Liver (tissue), 9 donors: ENCODE data around the gene PPM1J. TPM values are rescaled to one million over a fixed set of nuclear protein-coding genes. Genes with fewer than 3 reads are reported as not detected.

Experiments used
- DNase-seq: peaks from one replicate; pipeline ENCODE4 v3.0.0-alpha.2; 2017; ENCODE audit warnings: low spot score
- H3K27ac ChIP-seq, 2 donors: one replicate each; pipeline ENCODE4 v1.7.0; 2013; ENCODE audit warnings: inconsistent platforms in 2 of 2, low read length in 2 of 2, control low read depth in 1 of 2, low read depth in 1 of 2, mild to moderate bottlenecking in 1 of 2
- H3K27me3 ChIP-seq, 4 donors: one replicate each; pipeline versions ENCODE4 v1.6.1 to v1.7.0; 2013; ENCODE audit warnings: low read length in 3 of 4, inconsistent platforms in 1 of 4, mild to moderate bottlenecking in 1 of 4, moderate library complexity in 1 of 4; ENCODE audit not compliant: control insufficient read depth in 4 of 4, insufficient read depth in 4 of 4
- H3K36me3 ChIP-seq, 4 donors: one replicate each; pipeline versions ENCODE4 v1.6.1 to v1.7.0; 2013; ENCODE audit warnings: low read length in 3 of 4, mild to moderate bottlenecking in 3 of 4, low read depth in 1 of 4, moderate library complexity in 1 of 4; ENCODE audit not compliant: control insufficient read depth in 4 of 4, insufficient read depth in 3 of 4
- H3K4me1 ChIP-seq, 4 donors: one replicate each; pipeline versions ENCODE4 v1.6.1 to v1.7.0; 2013; ENCODE audit warnings: low read length in 3 of 4, mild to moderate bottlenecking in 3 of 4, moderate library complexity in 1 of 4; ENCODE audit not compliant: control insufficient read depth in 4 of 4, insufficient read depth in 4 of 4
- H3K4me3 ChIP-seq, 3 donors: one replicate each; pipeline versions ENCODE4 v1.6.1 to v1.7.0; 2013; ENCODE audit warnings: low read length in 3 of 3, control low read depth in 1 of 3, low read depth in 1 of 3, mild to moderate bottlenecking in 1 of 3
- H3K9ac ChIP-seq, 2 donors: one replicate each; pipeline ENCODE4 v1.7.0; 2013; ENCODE audit warnings: low read length in 2 of 2, mild to moderate bottlenecking in 2 of 2, moderate library complexity in 2 of 2, control low read depth in 1 of 2, low read depth in 1 of 2
- H3K9me3 ChIP-seq, 4 donors: one replicate each; pipeline versions ENCODE4 v1.6.1 to v1.7.0; 2013; ENCODE audit warnings: low read length in 3 of 4; ENCODE audit not compliant: control insufficient read depth in 4 of 4
- ATF3 ChIP-seq: IDR thresholded peaks from 2 replicates; pipeline ENCODE4 v1.6.1; 2016; ENCODE audit warnings: antibody characterized with exemption
- CTCF ChIP-seq: fragments of 150-350 bp; IDR thresholded peaks from 2 replicates; pipeline ENCODE4 v1.5.1; 2017; ENCODE audit warnings: improper control_type of control experiment, low read depth, low read length; ENCODE audit not compliant: missing input control
- EGR1 ChIP-seq, 2 donors: IDR thresholded peaks; 2 replicates each; pipeline ENCODE4 v1.6.1; 2016 to 2018; ENCODE audit warnings: antibody characterized with exemption in 2 of 2, low read depth in 2 of 2
- FOXA1 ChIP-seq: IDR thresholded peaks from 2 replicates; pipeline ENCODE4 v1.6.1; 2016; ENCODE audit warnings: antibody characterized with exemption
- FOXA2 ChIP-seq: IDR thresholded peaks from 2 replicates; pipeline ENCODE4 v1.6.1; 2016; ENCODE audit warnings: antibody characterized with exemption
- GABPA ChIP-seq, 2 donors: IDR thresholded peaks in 1 of 2; conservative IDR thresholded peaks in 1 of 2; 2 replicates each; pipeline ENCODE4 v1.6.1; 2016; ENCODE audit warnings: antibody characterized with exemption in 2 of 2, mild to moderate bottlenecking in 1 of 2, moderate library complexity in 1 of 2
- HNF4A ChIP-seq, 2 donors: conservative IDR thresholded peaks; 2 replicates each; pipeline ENCODE4 v1.6.1; 2016; ENCODE audit warnings: antibody characterized with exemption in 2 of 2, mild to moderate bottlenecking in 2 of 2
- HNF4G ChIP-seq: IDR thresholded peaks from 2 replicates; pipeline ENCODE4 v1.6.1; 2016; ENCODE audit warnings: antibody characterized with exemption
- JUND ChIP-seq, 2 donors: IDR thresholded peaks; 2 replicates each; pipeline ENCODE4 v1.6.1; 2016; ENCODE audit warnings: antibody characterized with exemption in 2 of 2
- MAX ChIP-seq: IDR thresholded peaks from 2 replicates; pipeline ENCODE4 v1.6.1; 2016; ENCODE audit warnings: antibody characterized with exemption
- NR2F2 ChIP-seq: IDR thresholded peaks from 2 replicates; pipeline ENCODE4 v1.6.1; 2016; ENCODE audit warnings: antibody characterized with exemption
- RAD21 ChIP-seq, 2 donors: IDR thresholded peaks; 2 replicates each; pipeline ENCODE4 v1.6.1; 2016; ENCODE audit warnings: antibody characterized with exemption in 2 of 2, mild to moderate bottlenecking in 2 of 2
- REST ChIP-seq: IDR thresholded peaks from 2 replicates; pipeline ENCODE4 v1.6.1; 2016; ENCODE audit warnings: antibody characterized with exemption, mild to moderate bottlenecking
- RXRA ChIP-seq, 2 donors: IDR thresholded peaks; 2 replicates each; pipeline ENCODE4 v1.6.1; 2017 to 2018; ENCODE audit warnings: antibody characterized with exemption in 2 of 2, mild to moderate bottlenecking in 1 of 2
- SP1 ChIP-seq: IDR thresholded peaks from 2 replicates; pipeline ENCODE4 v1.6.1; 2018; ENCODE audit warnings: antibody characterized with exemption, mild to moderate bottlenecking
- ZBTB33 ChIP-seq: IDR thresholded peaks from 2 replicates; pipeline ENCODE4 v1.6.1; 2016; ENCODE audit warnings: antibody characterized with exemption
- WGBS: extraction: QIAGEN DNeasy Blood & Tissue Kit; methylation state at CpG from one replicate; pipeline ENCODE4 v1.1.7; 2013; 5-methylcytosine and 5-hydroxymethylcytosine counted together
- polyA plus RNA-seq, 2 donors: library from polyadenylated mRNA; stranded (reverse) in 1 of 2; unstranded in 1 of 2; fragments of 200-250 nt in 1 of 2; fragments of >200 nt in 1 of 2; fragmentation: Nextera tagmentation in 1 of 2; extraction: Ambion mirVana in 1 of 2; gene quantifications; one replicate each; pipeline versions ENCODE4 v1.2.1 to v1.2.3, GENCODE V29; 2013 to 2015
- total RNA-seq, 2 donors: library from RNA; depleted of rRNA; stranded (reverse); fragments of >200 nt; gene quantifications; one replicate each; pipeline ENCODE4 v1.2.3, GENCODE V29; 2014
- donor health status: healthy.
- donor health status: healthy.
- donor health status: healthy.
- donor health status: healthy.
- donor health status: healthy.

The PPM1J gene
- total and polyA plus RNA-seq, 4 donors = 0.08 to 0.17 TPM; not detected in 2

- DNase-seq = no peak
- peaks cover 0 to 7% (median 0%) of the 10 kb centered on the region in 4 donors for H3K9me3 ChIP-seq
- no peaks in the 10 kb centered on the region for H3K36me3 ChIP-seq
- WGBS = 9% methylated on average over 58 of the region's 58 CpGs
- H3K27ac ChIP-seq = no peak overlapping the region
- H3K9ac ChIP-seq = no peak overlapping the region
- TF ChIP-seq ZBTB33 = no peak
- TF ChIP-seq FOXA1 = no peak
- no peak for TF ChIP-seq JUND (IDR thresholded peaks at IDR 0.05)
- TF ChIP-seq ATF3 = no peak
- no peak for TF ChIP-seq GABPA (IDR thresholded peaks at IDR 0.05 in 1 of 2, conservative IDR thresholded peaks at IDR 0.05 in 1 of 2)
- TF ChIP-seq NR2F2 = no peak
- no peak for TF ChIP-seq HNF4A (conservative IDR thresholded peaks at IDR 0.05)
- TF ChIP-seq REST = no peak
- TF ChIP-seq EGR1 (IDR thresholded peaks at IDR 0.05; ENCODE audit: low read depth in 2 of 2) = no peak
- TF ChIP-seq MAX = no peak
- TF ChIP-seq RAD21 (IDR thresholded peaks at IDR 0.05) = no peak
- TF ChIP-seq CTCF = no peak
- no peak for TF ChIP-seq HNF4G
- TF ChIP-seq FOXA2 = no peak
- no peak for TF ChIP-seq SP1
- TF ChIP-seq RXRA (IDR thresholded peaks at IDR 0.05) = no peak
- peak overlapping the region in 1 of 3 donors; percentile 23 for H3K4me3 ChIP-seq
- no peaks in the 10 kb centered on the region for H3K4me1 ChIP-seq
- peaks cover 0 to 13% (median 3%) of the 10 kb centered on the region in 4 donors for H3K27me3 ChIP-seq
Measured at GRCh38 chr1:112744009-112744578, 29.0 kb upstream of the PPM1J start.
